ENCODE measurements around the gene MAGI3. TPM values are rescaled to one million over a fixed set of nuclear protein-coding genes. Genes with fewer than 3 reads are reported as not detected.
"Not testable (repeated sequence)": the region's sequence is repeated elsewhere in the genome, so short reads cannot be mapped to it uniquely, and the experiment has no call there.

The MAGI3 gene
- total RNA-seq, 1 donor from 2014 or later, result 33.1 TPM

GRCh38 chr1:113399062-113399583, 8.8 kb downstream of the MAGI3 start:
- DNase-seq, result no peak

DNA sequence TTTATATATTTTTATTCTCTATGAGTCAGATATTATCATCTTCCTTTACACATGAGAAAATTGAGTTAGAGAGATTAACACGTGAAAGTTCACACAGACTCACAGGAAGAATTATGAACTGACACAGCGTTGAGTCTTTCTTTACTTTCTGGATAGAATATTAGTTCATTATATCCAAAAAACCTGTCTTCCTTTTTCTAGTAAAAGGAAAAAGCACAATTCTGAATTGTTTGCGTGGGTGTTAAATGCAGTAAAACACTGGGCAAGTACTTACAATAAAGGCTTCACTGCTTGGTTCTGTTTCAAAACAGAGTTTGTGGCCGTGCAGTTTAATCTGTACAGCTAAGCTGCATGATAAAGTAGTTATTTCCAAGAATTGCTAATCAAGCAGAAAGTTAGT, 10.8 kb downstream of the MAGI3 start:
- no peak for DNase-seq

DNA sequence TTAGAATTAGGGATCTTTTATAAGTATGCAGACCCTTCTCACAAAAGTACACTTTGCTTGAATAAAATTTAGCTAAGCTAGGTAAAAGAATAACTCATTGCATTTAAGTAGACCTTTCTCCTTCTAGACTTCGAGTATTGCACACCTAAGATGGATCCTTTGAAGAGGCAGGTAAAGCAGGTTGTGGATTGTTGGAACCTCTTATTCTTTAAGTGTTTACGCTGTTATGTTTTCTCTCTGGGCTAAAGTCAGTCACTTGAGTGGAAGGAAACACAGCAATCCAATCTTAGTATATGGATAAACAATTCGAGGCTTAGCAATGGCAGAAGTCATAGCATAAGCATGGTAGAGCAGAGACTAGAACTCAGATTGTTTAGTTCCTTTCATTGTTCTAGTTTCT, 11.4 kb downstream of the MAGI3 start:
- DNase-seq, result no peak

DNA sequence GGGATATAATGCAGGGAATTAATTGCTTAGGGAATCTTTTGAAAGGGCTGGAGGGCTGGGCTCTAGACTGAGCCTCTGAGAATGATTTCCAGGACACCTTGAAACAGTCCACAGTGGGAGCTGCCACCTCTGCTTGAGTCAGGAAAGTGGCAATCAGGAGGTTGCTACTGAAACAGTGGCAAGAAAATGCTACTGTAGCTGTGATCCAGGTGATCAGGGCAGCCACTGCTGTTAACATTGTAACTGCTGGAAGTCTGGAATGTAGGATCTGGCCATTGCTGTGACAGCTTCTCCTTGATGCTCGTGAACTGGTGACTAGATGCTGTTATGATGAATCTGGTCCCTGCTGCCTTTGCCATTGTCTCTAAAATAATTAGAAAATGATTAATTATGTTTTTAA, 12.8 kb downstream of the MAGI3 start:
- DNase-seq, result no peak

- no peak for DNase-seq
Observed at GRCh38 chr1:113405573-113405972, 15.3 kb downstream of the MAGI3 start.

DNA sequence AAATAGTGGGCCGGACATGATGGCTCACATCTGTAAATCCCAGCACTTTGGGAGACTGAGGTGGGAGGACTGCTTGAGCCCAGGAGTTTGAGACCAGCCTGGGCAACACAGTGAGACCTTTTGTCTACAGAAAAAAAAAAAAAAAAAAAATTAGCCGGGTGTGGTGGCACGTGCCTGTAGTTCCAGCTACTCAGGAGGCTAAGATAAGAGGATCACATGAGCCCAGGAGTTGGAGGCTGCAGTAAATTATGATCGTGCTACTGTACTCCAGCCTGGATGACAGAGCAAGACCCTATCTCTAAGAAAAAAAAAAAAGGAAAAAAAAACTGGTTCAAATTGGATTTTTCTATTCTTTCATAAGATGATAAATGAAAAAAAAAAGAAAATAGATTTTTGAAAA, 15.8 kb downstream of the MAGI3 start:
- not testable (repeated sequence) for DNase-seq

DNA sequence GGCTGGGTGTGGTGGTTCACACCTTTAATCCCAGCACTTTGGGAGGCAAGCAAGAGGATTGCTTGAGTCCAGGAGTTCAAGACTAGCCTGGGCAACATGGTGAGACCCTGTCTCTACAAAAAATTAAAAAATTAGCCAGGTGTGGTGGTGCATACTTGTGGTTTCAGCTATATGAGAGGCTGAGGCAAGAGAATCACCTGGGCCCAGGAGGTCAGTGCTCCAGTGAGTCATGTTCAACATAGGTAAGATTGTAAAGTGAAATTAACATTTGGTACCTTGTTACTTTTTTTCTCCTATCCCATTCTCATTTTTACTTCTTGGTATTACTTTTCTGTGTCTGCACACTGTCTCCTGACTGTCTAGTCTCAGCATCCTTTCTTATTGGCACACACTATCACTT, 19.0 kb downstream of the MAGI3 start:
- DNase-seq, result no peak

- not testable (repeated sequence) for DNase-seq
Observed at GRCh38 chr1:113412020-113412419, 21.7 kb downstream of the MAGI3 start.

- no peak for DNase-seq
Observed at GRCh38 chr1:113415310-113416070, 25.2 kb downstream of the MAGI3 start.

- not testable (repeated sequence) for DNase-seq
Observed at GRCh38 chr1:113416071-113416470, 25.8 kb downstream of the MAGI3 start.

- no peak for DNase-seq
Observed at GRCh38 chr1:113416496-113416895, 26.2 kb downstream of the MAGI3 start.

GRCh38 chr1:113422315-113423068, 32.2 kb downstream of the MAGI3 start:
- DNase-seq, result no peak

- DNase-seq, result no peak
Observed at GRCh38 chr1:113423826-113424225, 33.5 kb downstream of the MAGI3 start.

- no peak for DNase-seq
Observed at GRCh38 chr1:113429461-113430153, 39.3 kb downstream of the MAGI3 start.

GRCh38 chr1:113433184-113433583, 42.9 kb downstream of the MAGI3 start:
- no peak for DNase-seq

GRCh38 chr1:113434081-113434873, 44.0 kb downstream of the MAGI3 start:
- no peak for DNase-seq

GRCh38 chr1:113434874-113435175, 44.5 kb downstream of the MAGI3 start:
- DNase-seq, result no peak

GRCh38 chr1:113437554-113438341, 47.4 kb downstream of the MAGI3 start:
- no peak for DNase-seq

DNA sequence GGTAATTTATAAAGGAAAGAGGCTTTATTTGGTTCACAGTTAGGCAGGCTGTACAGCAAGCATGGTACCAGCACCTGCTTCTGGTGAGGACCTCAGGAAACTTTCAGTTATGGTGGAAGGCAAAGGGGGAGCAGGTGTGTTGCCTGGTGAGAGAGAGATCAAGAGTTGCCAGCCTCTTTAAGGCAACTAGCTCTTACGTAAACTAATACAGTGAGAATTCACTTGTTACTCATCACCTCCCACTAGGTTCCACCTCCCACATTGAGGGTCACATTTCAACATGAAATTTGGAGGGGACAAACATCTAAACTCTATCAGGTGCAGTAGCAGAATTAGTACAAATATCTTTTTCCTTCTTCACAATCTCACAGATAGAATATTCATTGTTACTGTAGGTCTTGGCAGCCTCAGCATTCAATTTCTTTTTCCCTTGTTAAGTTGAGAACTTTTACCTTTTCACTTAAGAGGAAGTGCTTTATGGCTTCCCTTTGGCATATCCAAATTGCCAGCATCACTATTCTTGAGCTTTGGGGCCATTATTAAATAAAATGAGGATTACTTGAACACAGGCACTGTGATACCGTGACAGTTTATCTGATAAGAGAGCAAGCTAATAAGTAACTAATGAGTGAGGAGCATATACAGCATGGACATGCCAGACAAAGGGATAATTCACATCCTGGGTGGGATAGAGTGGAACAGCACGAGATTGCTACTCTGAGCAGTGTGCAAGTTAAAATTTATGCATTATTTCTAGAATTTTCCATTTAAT, 48.4 kb downstream of the MAGI3 start:
- no peak for DNase-seq

DNA sequence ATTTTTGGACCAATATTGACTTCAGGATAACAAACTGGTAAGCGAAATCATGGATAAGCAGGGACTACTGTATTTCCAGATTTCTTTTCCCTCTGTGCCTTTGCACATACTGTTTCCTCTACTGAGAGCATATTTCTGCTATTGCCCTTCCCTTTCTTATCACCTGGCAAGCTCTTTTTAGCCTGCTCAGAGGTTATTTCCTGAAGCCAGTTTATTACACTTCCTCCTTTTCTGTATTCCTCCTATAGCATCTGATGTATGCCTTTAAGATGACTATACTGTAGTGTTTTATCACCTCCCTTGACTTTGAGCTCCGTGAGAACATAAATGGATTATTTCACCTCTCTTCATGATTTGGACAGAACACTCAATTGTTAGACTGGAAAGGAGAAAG, 49.0 kb downstream of the MAGI3 start:
- DNase-seq, result no peak

GRCh38 chr1:113442131-113442530, 51.8 kb downstream of the MAGI3 start:
- DNase-seq, result no peak

All from occipital lobe (tissue), 2 donors.